Neural cell (in vitro differentiated cells): ENCODE data around the gene P4HTM. TPM values are rescaled to one million over a fixed set of nuclear protein-coding genes. Genes with fewer than 3 reads are reported as not detected.
A peak's percentile ranks its signal among the peaks of the same experiment; 100 is the strongest.

ENCODE experiments used
- H2AFZ ChIP-seq: fragments of 200-600, 300-800 bp; sonication (generic), shearing (Covaris generic); 2 replicates; pipeline ENCODE4 v1.6.0; 2014; ENCODE audit warnings: low read depth, mild to moderate bottlenecking, antibody characterized with exemption, low read length, moderate library complexity
- H3F3A ChIP-seq: fragments of 200-600 bp; shearing (Covaris generic); 2 replicates; pipeline ENCODE4 v1.6.1; 2016; ENCODE audit warnings: mild to moderate bottlenecking, moderate library complexity, mixed read lengths, antibody characterized with exemption, low read length; ENCODE audit not compliant: insufficient read depth, poor library complexity, severe bottlenecking
- H3K27ac ChIP-seq: fragments of 200-600, 300-800 bp; sonication (generic), shearing (Covaris generic); 2 replicates; pipeline ENCODE4 v1.5.1; 2014; ENCODE audit warnings: mild to moderate bottlenecking, low read length, moderate library complexity
- H3K27me3 ChIP-seq: fragments of 300-800, 200-600 bp; sonication (generic), shearing (Covaris generic); 2 replicates; pipeline ENCODE4 v1.6.0; 2014; ENCODE audit warnings: mild to moderate bottlenecking, low read depth, low read length, moderate library complexity; ENCODE audit not compliant: insufficient read depth
- H3K36me3 ChIP-seq: fragments of 300-800, 200-600 bp; sonication (generic), shearing (Covaris generic); 2 replicates; pipeline ENCODE4 v1.5.1; 2014; ENCODE audit warnings: mild to moderate bottlenecking, antibody characterized with exemption, low read length, moderate library complexity; ENCODE audit not compliant: insufficient read depth
- H3K4me2 ChIP-seq: fragments of 300-800, 200-600 bp; sonication (generic), shearing (Covaris generic); 2 replicates; pipeline ENCODE4 v1.6.0; 2014; ENCODE audit warnings: mild to moderate bottlenecking, low read length
- H3K4me3 ChIP-seq: fragments of 300-800, 200-600 bp; sonication (generic), shearing (Covaris generic); 2 replicates; pipeline ENCODE4 v1.5.1; 2014; ENCODE audit warnings: mild to moderate bottlenecking, low read length, moderate library complexity
- H3K79me2 ChIP-seq: fragments of 200-600 bp; shearing (Covaris generic); replicated peaks from 2 replicates; pipeline ENCODE4 v1.6.0; 2014; ENCODE audit warnings: mild to moderate bottlenecking, low read length, moderate library complexity; ENCODE audit not compliant: insufficient read depth
- H3K9ac ChIP-seq: fragments of 300-800, 200-600 bp; sonication (generic), shearing (Covaris generic); 2 replicates; pipeline ENCODE4 v1.6.1; 2016; ENCODE audit warnings: mild to moderate bottlenecking, low read length, mixed read lengths
- H3K9me2 ChIP-seq: fragments of 200-600 bp; shearing (Covaris generic); 2 replicates; pipeline ENCODE4 v1.6.1; 2016; ENCODE audit warnings: mild to moderate bottlenecking, low read length, mixed read lengths; ENCODE audit not compliant: insufficient read depth
- H3K9me3 ChIP-seq: fragments of 200-600, 300-800 bp; sonication (generic), shearing (Covaris generic); 2 replicates; pipeline ENCODE4 v1.6.1; 2016; ENCODE audit warnings: mild to moderate bottlenecking, mixed run types, low read length, moderate library complexity, mixed read lengths
- H4K20me1 ChIP-seq: fragments of 200-600 bp; shearing (Covaris generic); 2 replicates; pipeline ENCODE4 v1.6.1; 2016; ENCODE audit warnings: mild to moderate bottlenecking, mixed run types; ENCODE audit not compliant: insufficient read depth
- CTCF ChIP-seq: fragments of 450-650 bp; IDR thresholded peaks from 2 replicates; pipeline ENCODE4 v1.5.1; 2014; ENCODE audit warnings: antibody characterized with exemption, mild to moderate bottlenecking, moderate library complexity; ENCODE audit not compliant: poor library complexity, severe bottlenecking
- EP300 ChIP-seq: fragments of 450-650 bp; conservative IDR thresholded peaks from 2 replicates; pipeline ENCODE4 v1.6.1; 2014; ENCODE audit warnings: antibody characterized with exemption, mild to moderate bottlenecking, moderate library complexity; ENCODE audit not compliant: poor library complexity, severe bottlenecking
- EZH2 ChIP-seq: fragments of 200-600, 300-800 bp; shearing (Covaris generic), sonication (generic); IDR thresholded peaks from 2 replicates; pipeline ENCODE4 v1.6.1; 2014; ENCODE audit warnings: antibody characterized with exemption, low read length, borderline replicate concordance, mild to moderate bottlenecking; ENCODE audit not compliant: insufficient read depth, poor library complexity, severe bottlenecking
- MXI1 ChIP-seq: fragments of 450-650 bp; conservative IDR thresholded peaks from 2 replicates; pipeline ENCODE4 v1.6.1; 2014; ENCODE audit warnings: antibody characterized with exemption, mild to moderate bottlenecking; ENCODE audit not compliant: poor library complexity, severe bottlenecking
- POLR2AphosphoS5 ChIP-seq: IDR thresholded peaks from 2 replicates; pipeline ENCODE4 v1.6.1; 2012
- RAD21 ChIP-seq: fragments of 450-650 bp; conservative IDR thresholded peaks from 2 replicates; pipeline ENCODE4 v1.6.1; 2014; ENCODE audit warnings: antibody characterized with exemption, mild to moderate bottlenecking, moderate library complexity
- REST ChIP-seq: IDR thresholded peaks from 2 replicates; pipeline ENCODE4 v1.6.1; 2012; ENCODE audit warnings: borderline replicate concordance
- SMC3 ChIP-seq: fragments of 450-650 bp; conservative IDR thresholded peaks from 2 replicates; pipeline ENCODE4 v1.6.1; 2014; ENCODE audit warnings: antibody characterized with exemption, mild to moderate bottlenecking, moderate library complexity; ENCODE audit not compliant: poor library complexity
- TAF1 ChIP-seq: IDR thresholded peaks from 2 replicates; pipeline ENCODE4 v1.6.1; 2012; ENCODE audit warnings: low read depth
- polyA plus RNA-seq: library from polyadenylated mRNA; depleted of rRNA; stranded (reverse); fragments of >200 nt; gene quantifications from 2 replicates; pipeline ENCODE4 v1.2.3, GENCODE V29; 2014

P4HTM gene
- polyA plus RNA-seq, 1 donor from 2014 or later, result 97.3 TPM

GRCh38 chr3:49015765-49016164, 25.7 kb downstream of the P4HTM start:
- no peaks in the 10 kb centered on the region for H3K9me2 ChIP-seq
- peaks cover 9% of the 10 kb centered on the region for H4K20me1 ChIP-seq
- H3K79me2 ChIP-seq, result peaks cover 41% of the 10 kb centered on the region
- no peak overlapping the region for H3K27ac ChIP-seq
- TF ChIP-seq CTCF, result no peak
- no peak for TF ChIP-seq EP300
- TF ChIP-seq SMC3, result no peak
- no peak for TF ChIP-seq EZH2
- H3K36me3 ChIP-seq, result no peaks in the 10 kb centered on the region
- no peaks in the 10 kb centered on the region for H3K27me3 ChIP-seq
- no peaks in the 10 kb centered on the region for H3K9me3 ChIP-seq
- H2AFZ ChIP-seq, result no peak overlapping the region
- H3K4me3 ChIP-seq, result no peak overlapping the region
- no peak overlapping the region for H3K9ac ChIP-seq
- no peak overlapping the region for H3K4me2 ChIP-seq
- no peaks in the 10 kb centered on the region for H3F3A ChIP-seq

- Histone ChIP-seq H3K4me3 (peak overlapping the region; percentile 98), H3K36me3 (no peaks in the 10 kb centered on the region), H4K20me1 (peaks cover 9% of the 10 kb centered on the region), H3K27ac (no peak overlapping the region), H2AFZ (no peak overlapping the region), H3K79me2 (peaks cover 33% of the 10 kb centered on the region), H3F3A (no peaks in the 10 kb centered on the region), H3K9me3 (no peaks in the 10 kb centered on the region), H3K9me2 (no peaks in the 10 kb centered on the region), H3K9ac (no peak overlapping the region), H3K27me3 (no peaks in the 10 kb centered on the region), H3K4me2 (no peak overlapping the region)
- TF ChIP-seq POLR2AphosphoS5 (no peak), EP300 (no peak), EZH2 (no peak), SMC3 (no peak), MXI1 (no peak), REST (no peak), RAD21 (no peak), TAF1 (no peak), CTCF (no peak)
These were observed 26.6 kb downstream of the P4HTM start for GRCh38 chr3:49016414-49017228.
